ENCODE results near the gene UBE2E1. TPM values are rescaled to one million over a fixed set of nuclear protein-coding genes. Genes with fewer than 3 reads are reported as not detected.

Gene UBE2E1
- total RNA-seq, 1 donor from 2014 or later, result 124 TPM

GRCh38 chr3:23882487-23882918 lies 76.7 kb downstream of the UBE2E1 start:
- FAIRE-seq (no peak), DNase-seq (ENCODE audit: low read depth) (no peak)

GRCh38 chr3:23884481-23884880 lies 78.7 kb downstream of the UBE2E1 start:
- DNase-seq (ENCODE audit: low read depth) (peak; percentile 28), FAIRE-seq (no peak)

More at GRCh38 chr3:23882487-23882918, 76.7 kb downstream of the UBE2E1 start:
- no peaks in the 10 kb centered on the region for H3K36me3 ChIP-seq (ENCODE audit: control insufficient read depth, insufficient read depth, low read length)
- H3K27me3 ChIP-seq (ENCODE audit: control insufficient read depth, insufficient read depth, low read length), result no peaks in the 10 kb centered on the region
- no peak for TF ChIP-seq CTCF (IDR thresholded peaks at IDR 0.05; ENCODE audit: insufficient read depth, low read length, severe bottlenecking)
- no peak overlapping the region for H3K4me3 ChIP-seq (ENCODE audit: low read depth, low read length)

DNA sequence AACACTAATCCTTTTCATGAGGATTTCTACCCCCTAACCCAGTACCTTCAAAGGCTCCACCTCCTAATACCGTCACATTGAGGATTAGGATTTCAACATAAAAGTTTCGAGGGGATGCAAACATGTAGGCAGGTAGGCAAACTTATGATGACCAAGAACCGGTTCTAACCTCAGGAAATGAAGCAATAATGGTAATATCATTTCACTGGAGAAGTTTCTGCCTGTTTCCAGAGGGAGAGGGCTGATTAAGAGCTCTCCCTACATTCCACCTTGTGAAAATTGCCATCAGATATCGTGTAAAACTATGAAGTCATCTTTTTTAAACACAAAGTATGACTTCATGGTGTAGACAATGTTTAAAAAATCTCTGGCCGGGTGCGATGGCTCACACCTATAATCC lies 79.5 kb downstream of the UBE2E1 start:
- no peak overlapping the region for H3K4me3 ChIP-seq (ENCODE audit: low read depth, low read length)
- FAIRE-seq, result peak; percentile 43
- H3K36me3 ChIP-seq (ENCODE audit: control insufficient read depth, insufficient read depth, low read length), result no peaks in the 10 kb centered on the region
- no peak for TF ChIP-seq CTCF (IDR thresholded peaks at IDR 0.05; ENCODE audit: insufficient read depth, low read length, severe bottlenecking)
- peak; percentile 97 for DNase-seq (ENCODE audit: low read depth)
- no peaks in the 10 kb centered on the region for H3K27me3 ChIP-seq (ENCODE audit: control insufficient read depth, insufficient read depth, low read length)

More at GRCh38 chr3:23884481-23884880, 78.7 kb downstream of the UBE2E1 start:
- peak; percentile 33 for TF ChIP-seq CTCF (IDR thresholded peaks at IDR 0.05; ENCODE audit: insufficient read depth, low read length, severe bottlenecking)
- no peaks in the 10 kb centered on the region for H3K36me3 ChIP-seq (ENCODE audit: control insufficient read depth, insufficient read depth, low read length)
- H3K27me3 ChIP-seq (ENCODE audit: control insufficient read depth, insufficient read depth, low read length), result no peaks in the 10 kb centered on the region
- no peak overlapping the region for H3K4me3 ChIP-seq (ENCODE audit: low read depth, low read length)

DNA sequence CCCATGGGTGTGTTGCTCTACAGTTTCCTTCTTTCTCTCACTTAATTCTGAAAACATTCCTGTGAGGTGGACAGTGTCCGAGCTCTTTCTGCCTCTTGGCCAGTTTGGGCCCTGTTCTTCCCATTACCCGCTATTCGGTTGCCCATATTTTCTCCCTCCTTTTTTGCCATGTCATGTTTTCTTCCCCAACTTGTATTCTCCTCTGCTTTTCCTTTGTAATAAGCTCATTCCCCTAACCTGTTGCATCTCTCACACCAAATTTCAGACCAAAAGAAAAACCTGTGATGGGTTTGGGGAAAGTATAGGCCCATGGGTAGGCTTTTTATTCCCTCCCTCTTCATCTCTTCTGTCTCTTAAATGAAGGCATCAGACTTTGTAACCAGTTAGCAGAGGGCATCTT lies 80.6 kb downstream of the UBE2E1 start:
- no peak for TF ChIP-seq CTCF (IDR thresholded peaks at IDR 0.05; ENCODE audit: insufficient read depth, low read length, severe bottlenecking)

DNA sequence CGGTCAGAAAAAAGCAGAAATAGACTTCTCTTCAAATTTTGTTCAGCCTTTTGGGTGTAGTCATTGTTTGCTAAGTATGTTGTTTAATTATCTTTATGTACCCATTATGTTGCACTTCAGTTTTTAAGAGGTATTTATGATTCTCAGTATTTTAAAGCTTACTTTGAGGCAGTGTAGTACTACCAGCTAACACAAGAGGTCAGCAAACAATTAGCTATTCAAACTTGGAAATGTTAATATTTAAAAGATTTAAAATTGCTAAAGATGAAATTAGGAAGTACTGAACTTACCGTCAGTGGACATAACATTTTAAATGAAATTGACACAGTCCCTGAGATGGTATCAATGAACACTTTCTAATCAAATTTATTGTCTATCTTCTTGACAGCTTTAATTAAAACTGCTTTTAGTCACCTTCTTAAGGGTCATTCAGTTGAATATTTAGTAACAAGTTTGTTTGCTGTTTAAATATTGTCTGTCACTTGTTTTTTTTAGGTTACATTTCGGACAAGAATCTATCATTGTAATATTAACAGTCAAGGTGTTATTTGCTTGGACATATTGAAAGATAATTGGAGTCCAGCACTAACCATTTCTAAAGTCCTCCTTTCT lies 83.0 kb downstream of the UBE2E1 start:
- DNase-seq (ENCODE audit: low read depth) (peak; percentile 54), FAIRE-seq (no peak)
- peak; percentile 45 for TF ChIP-seq CTCF (IDR thresholded peaks at IDR 0.05; ENCODE audit: insufficient read depth, low read length, severe bottlenecking)
- H3K27me3 ChIP-seq (ENCODE audit: control insufficient read depth, insufficient read depth, low read length), result no peaks in the 10 kb centered on the region
- no peak overlapping the region for H3K4me3 ChIP-seq (ENCODE audit: low read depth, low read length)
- H3K36me3 ChIP-seq (ENCODE audit: control insufficient read depth, insufficient read depth, low read length), result no peaks in the 10 kb centered on the region

More for the DNA sequence above, 80.6 kb downstream of the UBE2E1 start:
- DNase-seq (ENCODE audit: low read depth), result no peak
- no peak for FAIRE-seq
- no peaks in the 10 kb centered on the region for H3K36me3 ChIP-seq (ENCODE audit: control insufficient read depth, insufficient read depth, low read length)
- no peak overlapping the region for H3K4me3 ChIP-seq (ENCODE audit: low read depth, low read length)
- no peaks in the 10 kb centered on the region for H3K27me3 ChIP-seq (ENCODE audit: control insufficient read depth, insufficient read depth, low read length)

DNA sequence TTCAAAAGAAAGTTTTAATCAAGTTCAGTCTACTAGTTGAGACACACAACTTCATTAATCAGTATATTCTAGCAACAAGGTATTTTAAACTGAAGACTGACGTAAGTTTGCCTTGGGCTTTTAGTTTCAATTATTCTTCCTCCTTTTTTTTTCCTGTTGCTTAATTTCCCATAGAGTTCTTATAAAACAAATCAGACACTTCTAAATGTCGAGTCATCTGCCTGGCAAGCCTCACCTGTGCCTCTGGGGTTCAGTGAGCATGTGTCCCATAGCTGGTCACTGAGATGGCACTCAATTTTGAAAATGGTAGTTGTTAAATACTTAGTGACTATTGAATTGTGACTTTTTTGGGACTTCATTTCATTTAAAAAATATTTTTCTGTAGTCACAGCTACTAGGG lies 83.6 kb downstream of the UBE2E1 start:
- no peak overlapping the region for H3K4me3 ChIP-seq (ENCODE audit: low read depth, low read length)

More for the DNA sequence above, 83.6 kb downstream of the UBE2E1 start:
- no peak for TF ChIP-seq CTCF (IDR thresholded peaks at IDR 0.05; ENCODE audit: insufficient read depth, low read length, severe bottlenecking)
- Histone ChIP-seq H3K36me3 (ENCODE audit: control insufficient read depth, insufficient read depth, low read length) (no peaks in the 10 kb centered on the region), H3K27me3 (ENCODE audit: control insufficient read depth, insufficient read depth, low read length) (no peaks in the 10 kb centered on the region)
- FAIRE-seq, result no peak
- peak; percentile 72 for DNase-seq (ENCODE audit: low read depth)

All from bronchial epithelial cell (primary cell).